HCT116 (cell line): ENCODE measurements around the gene DPYSL5. TPM values are rescaled to one million over a fixed set of nuclear protein-coding genes. Genes with fewer than 3 reads are reported as not detected.

ENCODE experiments used
- ATAC-seq: fragments of 200-7000 bp; cut with Tn5 transposase; 2 replicates; pipeline ENCODE4 v1.9.1; 2020; ENCODE audit warnings: mild to moderate bottlenecking, moderate library complexity
- BruUV-seq: library from RNA; stranded (reverse); fragments of 400-500 nt; replicated peaks from 2 replicates; lab custom pipeline; 2021; lab: Mats Ljungman, UMichigan
- CTCF ChIA-PET: fragments of 300-600 bp; sonication (Branson Sonifier 250); formaldehyde crosslinking; loops from one replicate; lab custom pipeline; 2021; ENCODE audit warnings: antibody characterized with exemption; lab: Charles Lee
- POLR2A ChIA-PET: fragments of 300-600, 350-600 bp; sonication (Branson Sonifier 250); formaldehyde crosslinking; loops from one replicate; lab custom pipeline; 2021; ENCODE audit warnings: antibody characterized with exemption; lab: Charles Lee
- RAD21 ChIA-PET, 2 experiments: fragments of 300-600 bp; sonication (Branson Sonifier 250); formaldehyde crosslinking; loops; one replicate each; lab custom pipeline; 2023; ENCODE audit warnings: low total read pairs in 2 of 2; ENCODE audit not compliant: uncharacterized antibody in 2 of 2, unreplicated experiment in 2 of 2, low non-redundant PET in 1 of 2; lab: Charles Lee
- DNase-seq: peaks from one replicate; pipeline ENCODE4 v3.0.0-alpha.2; 2010; ENCODE audit warnings: low read depth, low spot score
- H2AFZ ChIP-seq: fragments of 200-600 bp; shearing (Covaris generic), sonication (generic); 2 replicates; pipeline ENCODE4 v1.6.1; 2017; ENCODE audit warnings: low read depth, mixed run types, mixed read lengths, antibody characterized with exemption, low read length; ENCODE audit not compliant: poor library complexity, severe bottlenecking
- H3K27ac ChIP-seq: 2 replicates; pipeline ENCODE4 v1.5.1; 2012; ENCODE audit warnings: low read depth, low read length
- H3K27me3 ChIP-seq: fragments of 200-600 bp; sonication (generic); 2 replicates; pipeline ENCODE4 v1.6.1; 2016; ENCODE audit warnings: mixed run types, low read length, mixed read lengths; ENCODE audit not compliant: insufficient read depth
- H3K36me3 ChIP-seq, 2 experiments: fragments of 200-500 bp in 1 of 2; fragments of 200-600 bp in 1 of 2; sonication (Bioruptor generic) in 1 of 2; sonication (generic) in 1 of 2; 2 replicates each; pipeline versions ENCODE4 v1.5.1 to v1.6.1; 2014 to 2016; ENCODE audit warnings: low read length in 2 of 2, inconsistent platforms in 1 of 2, mixed read lengths in 1 of 2, mixed run types in 1 of 2; ENCODE audit not compliant: insufficient read depth in 2 of 2, control insufficient read depth in 1 of 2
- H3K4me1 ChIP-seq, 2 experiments: fragments of 200-600 bp in 1 of 2; sonication (generic) in 1 of 2; 2 replicates each; pipeline versions ENCODE4 v1.5.1 to v1.6.1; 2012 to 2017; ENCODE audit warnings: low read length in 2 of 2, inconsistent platforms in 1 of 2, mild to moderate bottlenecking in 1 of 2, mixed read lengths in 1 of 2, mixed run types in 1 of 2, moderate library complexity in 1 of 2; ENCODE audit not compliant: insufficient read depth in 2 of 2, control insufficient read depth in 1 of 2
- H3K4me2 ChIP-seq: fragments of 200-600 bp; sonication (generic); 2 replicates; pipeline ENCODE4 v1.6.1; 2017; ENCODE audit warnings: mixed run types, low read length, mixed read lengths
- H3K4me3 ChIP-seq, 2 experiments: fragments of 200-600 bp in 1 of 2; sonication (generic) in 1 of 2; replicated peaks in 1 of 2; 2 replicates each; pipeline ENCODE4 v1.5.1; 2011 to 2016; ENCODE audit warnings: low read length in 2 of 2, control low read depth in 1 of 2, low read depth in 1 of 2, mild to moderate bottlenecking in 1 of 2, mixed read lengths in 1 of 2, mixed run types in 1 of 2
- H3K79me2 ChIP-seq: fragments of 200-600 bp; sonication (generic); 2 replicates; pipeline ENCODE4 v1.6.1; 2017; ENCODE audit warnings: mild to moderate bottlenecking, mixed run types, low read length, moderate library complexity, mixed read lengths; ENCODE audit not compliant: insufficient read depth
- H3K9ac ChIP-seq: fragments of 200-600 bp; sonication (generic); 2 replicates; pipeline ENCODE4 v1.6.1; 2016; ENCODE audit warnings: low read length, mixed read lengths
- H3K9me2 ChIP-seq: fragments of 200-600 bp; sonication (generic), shearing (Covaris generic); 2 replicates; pipeline ENCODE4 v1.6.1; 2017; ENCODE audit warnings: mixed run types, mild to moderate bottlenecking, moderate library complexity; ENCODE audit not compliant: insufficient read depth
- H3K9me3 ChIP-seq, 2 experiments: fragments of 200-500 bp in 1 of 2; fragments of 200-600 bp in 1 of 2; sonication (Bioruptor generic) in 1 of 2; sonication (generic) in 1 of 2; 2 replicates each; pipeline ENCODE4 v1.6.1; 2014 to 2017; ENCODE audit warnings: low read length in 2 of 2, mixed read lengths in 2 of 2, inconsistent platforms in 1 of 2, low read depth in 1 of 2, mild to moderate bottlenecking in 1 of 2, mixed run types in 1 of 2, moderate library complexity in 1 of 2; ENCODE audit not compliant: control insufficient read depth in 1 of 2, insufficient read depth in 1 of 2
- H4K20me1 ChIP-seq: fragments of 200-600 bp; sonication (generic), shearing (Covaris generic); 2 replicates; pipeline ENCODE4 v1.6.1; 2017; ENCODE audit warnings: mixed run types, mild to moderate bottlenecking, moderate library complexity; ENCODE audit not compliant: insufficient read depth
- EGR1 ChIP-seq: IDR thresholded peaks from 2 replicates; pipeline ENCODE4 v1.6.1; 2012; ENCODE audit warnings: low read depth
- ELF1 ChIP-seq: IDR thresholded peaks from 2 replicates; pipeline ENCODE4 v1.6.1; 2012; ENCODE audit warnings: low read depth, borderline replicate concordance
- EZH2 ChIP-seq: fragments of 200-600 bp; sonication (generic); IDR thresholded peaks from 2 replicates; pipeline ENCODE4 v1.6.1; 2017; ENCODE audit warnings: antibody characterized with exemption, mixed run types
- JUND ChIP-seq: IDR thresholded peaks from 2 replicates; pipeline ENCODE4 v1.6.1; 2012
- RAD21 ChIP-seq: IDR thresholded peaks from 2 replicates; pipeline ENCODE4 v1.6.1; 2012; ENCODE audit warnings: low read depth, mild to moderate bottlenecking
- REST ChIP-seq: IDR thresholded peaks from 2 replicates; pipeline ENCODE4 v1.6.1; 2012; ENCODE audit warnings: low read depth
- SIN3A ChIP-seq: IDR thresholded peaks from 2 replicates; pipeline ENCODE4 v1.6.1; 2012; ENCODE audit warnings: low read depth
- SRF ChIP-seq: IDR thresholded peaks from 2 replicates; pipeline ENCODE4 v1.6.1; 2012; ENCODE audit warnings: low read depth
- TCF7L2 ChIP-seq: IDR thresholded peaks from 2 replicates; pipeline ENCODE4 v1.7.0; 2011; ENCODE audit warnings: borderline replicate concordance, inconsistent platforms; ENCODE audit not compliant: insufficient read depth, insufficient read length; ENCODE audit errors: extremely low read depth
- YY1 ChIP-seq: IDR thresholded peaks from 2 replicates; pipeline ENCODE4 v1.6.1; 2011; ENCODE audit warnings: low read length, low read depth, moderate library complexity, mild to moderate bottlenecking; ENCODE audit not compliant: insufficient replicate concordance; ENCODE audit errors: extremely low read depth
- ZBTB33 ChIP-seq: IDR thresholded peaks from 2 replicates; pipeline ENCODE4 v1.6.1; 2011; ENCODE audit warnings: mild to moderate bottlenecking, low read length, moderate library complexity; ENCODE audit not compliant: insufficient replicate concordance; ENCODE audit errors: extremely low read depth
- intact Hi-C: fragments of 100-400 bp; cut with micrococcal nuclease; formaldehyde crosslinking; loops from 2 replicates; pipeline ENCODE4 v1.10.0; 2022
- total RNA-seq: library from RNA; stranded (reverse); gene quantifications from one replicate; pipeline ENCODE4 v1.2.1, GENCODE V29; 2021; ENCODE audit not compliant: unreplicated experiment
- TF ChIP-seq, protein P1 (sequence below), 3 experiments: fragments of 200-600 bp in 1 of 3; sonication (generic) in 1 of 3; IDR thresholded peaks in 2 of 3; conservative IDR thresholded peaks in 1 of 3; 2 replicates each; pipeline ENCODE4 v1.5.1; 2012 to 2017; ENCODE audit warnings: low read depth in 2 of 3, low read length in 2 of 3, antibody characterized with exemption in 1 of 3, borderline replicate concordance in 1 of 3, control low read depth in 1 of 3, mild to moderate bottlenecking in 1 of 3, mixed read lengths in 1 of 3, mixed run types in 1 of 3, moderate library complexity in 1 of 3; ENCODE audit not compliant: insufficient read depth in 1 of 3

Gene DPYSL5
- total RNA-seq, 1 experiment from 2014 or later = 8.4 TPM

DNA sequence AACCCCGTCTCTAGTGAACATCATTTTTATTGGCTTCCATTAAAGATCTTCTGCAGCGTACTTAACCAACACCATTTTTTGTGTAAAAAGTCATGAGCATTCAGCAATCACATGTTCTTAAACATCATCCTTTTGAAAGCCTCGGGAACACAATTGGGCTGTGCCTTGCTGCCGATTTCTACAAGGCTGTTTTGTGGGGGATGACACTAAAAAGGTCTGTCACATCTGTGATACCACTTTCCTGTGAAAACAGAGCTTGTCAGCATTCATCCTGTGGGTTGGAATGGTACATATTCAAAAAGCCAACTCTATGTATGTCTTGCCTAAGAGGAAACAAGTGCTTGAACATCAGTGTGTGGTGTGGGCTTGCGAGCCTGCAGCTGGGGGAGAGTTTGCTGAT, 73.4 kb downstream of the DPYSL5 start:
- intact Hi-C loops = no loop called here
- H3K9me2 ChIP-seq = no peaks in the 10 kb centered on the region
- H2AFZ ChIP-seq = no peak overlapping the region
- H3K9me3 ChIP-seq = no peaks in the 10 kb centered on the region
- ATAC-seq = no peak
- no peaks in the 10 kb centered on the region for H4K20me1 ChIP-seq
- no peak overlapping the region for H3K4me3 ChIP-seq
- no peak overlapping the region for H3K4me2 ChIP-seq
- H3K9ac ChIP-seq = no peak overlapping the region
- H3K79me2 ChIP-seq = no peaks in the 10 kb centered on the region
- TF ChIP-seq RAD21 (no peak), TCF7L2 (no peak), SIN3A (no peak), REST (no peak), ZBTB33 (no peak), EZH2 (no peak), JUND (no peak), EGR1 (no peak), YY1 (no peak), ELF1 (no peak), SRF (no peak)
- TF ChIP-seq, protein P1, sequence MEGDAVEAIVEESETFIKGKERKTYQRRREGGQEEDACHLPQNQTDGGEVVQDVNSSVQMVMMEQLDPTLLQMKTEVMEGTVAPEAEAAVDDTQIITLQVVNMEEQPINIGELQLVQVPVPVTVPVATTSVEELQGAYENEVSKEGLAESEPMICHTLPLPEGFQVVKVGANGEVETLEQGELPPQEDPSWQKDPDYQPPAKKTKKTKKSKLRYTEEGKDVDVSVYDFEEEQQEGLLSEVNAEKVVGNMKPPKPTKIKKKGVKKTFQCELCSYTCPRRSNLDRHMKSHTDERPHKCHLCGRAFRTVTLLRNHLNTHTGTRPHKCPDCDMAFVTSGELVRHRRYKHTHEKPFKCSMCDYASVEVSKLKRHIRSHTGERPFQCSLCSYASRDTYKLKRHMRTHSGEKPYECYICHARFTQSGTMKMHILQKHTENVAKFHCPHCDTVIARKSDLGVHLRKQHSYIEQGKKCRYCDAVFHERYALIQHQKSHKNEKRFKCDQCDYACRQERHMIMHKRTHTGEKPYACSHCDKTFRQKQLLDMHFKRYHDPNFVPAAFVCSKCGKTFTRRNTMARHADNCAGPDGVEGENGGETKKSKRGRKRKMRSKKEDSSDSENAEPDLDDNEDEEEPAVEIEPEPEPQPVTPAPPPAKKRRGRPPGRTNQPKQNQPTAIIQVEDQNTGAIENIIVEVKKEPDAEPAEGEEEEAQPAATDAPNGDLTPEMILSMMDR (IDR thresholded peaks at IDR 0.05 in 2 of 3, conservative IDR thresholded peaks at IDR 0.05 in 1 of 3; ENCODE audit: borderline replicate concordance in 1 of 3, insufficient read depth in 1 of 3, low read depth in 2 of 3, low read length in 2 of 3) = no peak
- no TSS peak for BruUV-seq
- POLR2A ChIA-PET = no interaction called here
- peaks cover 4 to 9% of the 10 kb centered on the region in 2 experiments; a peak in 1 of 4 replicates for H3K4me1 ChIP-seq
- no peak overlapping the region for H3K27ac ChIP-seq
- no peak for DNase-seq
- CTCF ChIA-PET = interaction anchor here (2.1 to 3.4 kb wide), 2 partner anchors 15 to 75 kb away, joined by 14 to 63 read pairs; no protein-coding TSS in a partner anchor
- H3K27me3 ChIP-seq = no peaks in the 10 kb centered on the region
- RAD21 ChIA-PET = no interaction called here
- no peaks in the 10 kb centered on the region for H3K36me3 ChIP-seq
